ENCODE results near the gene PRDM15.

PRDM15 gene

GRCh38 chr21:41873426-41873825 is 5.7 kb downstream of the PRDM15 start:
- Histone ChIP-seq H3K36me3 (replicated peaks) (no peaks in the 10 kb centered on the region), H3K27me3 (ENCODE audit: low read depth) (no peaks in the 10 kb centered on the region), H3K4me1 (peaks cover 6% of the 10 kb centered on the region; the same call in 1 of the 2 replicates), H3K4me3 (no peak overlapping the region), H3K9me3 (no peaks in the 10 kb centered on the region)
- in situ Hi-C loops (cut with MboI; ENCODE audit: low sequenced_read_pairs) = no loop called here
- DNase-seq (ENCODE audit: low spot score in 2 of 2) = no peak

GRCh38 chr21:41873005-41873404 is 6.1 kb downstream of the PRDM15 start:
- no peaks in the 10 kb centered on the region for H3K36me3 ChIP-seq (replicated peaks)
- H3K4me3 ChIP-seq = no peak overlapping the region
- H3K27me3 ChIP-seq (ENCODE audit: low read depth) = no peaks in the 10 kb centered on the region
- in situ Hi-C loops (cut with MboI; ENCODE audit: low sequenced_read_pairs) = no loop called here
- DNase-seq (ENCODE audit: low spot score in 2 of 2) = no peak
- H3K4me1 ChIP-seq = peaks cover 6% of the 10 kb centered on the region; the same call in 1 of the 2 replicates
- no peaks in the 10 kb centered on the region for H3K9me3 ChIP-seq

GRCh38 chr21:41871293-41872030 is 7.7 kb downstream of the PRDM15 start:
- Histone ChIP-seq H3K4me3 (no peak overlapping the region), H3K27me3 (ENCODE audit: low read depth) (no peaks in the 10 kb centered on the region), H3K9me3 (no peaks in the 10 kb centered on the region), H3K36me3 (replicated peaks) (no peaks in the 10 kb centered on the region), H3K4me1 (no peaks in the 10 kb centered on the region)
- no peak for DNase-seq (ENCODE audit: low spot score in 2 of 2)
- in situ Hi-C loops (cut with MboI; ENCODE audit: low sequenced_read_pairs) = no loop called here

GRCh38 chr21:41869771-41870170 is 9.4 kb downstream of the PRDM15 start:
- Histone ChIP-seq H3K36me3 (replicated peaks) (no peaks in the 10 kb centered on the region), H3K9me3 (no peaks in the 10 kb centered on the region), H3K4me3 (no peak overlapping the region), H3K4me1 (no peaks in the 10 kb centered on the region), H3K27me3 (ENCODE audit: low read depth) (no peaks in the 10 kb centered on the region)
- DNase-seq (ENCODE audit: low spot score in 2 of 2) = no peak
- in situ Hi-C loops (cut with MboI; ENCODE audit: low sequenced_read_pairs) = no loop called here

GRCh38 chr21:41868062-41868710 is 11.0 kb downstream of the PRDM15 start:
- DNase-seq (ENCODE audit: low spot score in 2 of 2) = no peak
- no peaks in the 10 kb centered on the region for H3K27me3 ChIP-seq (ENCODE audit: low read depth)
- H3K4me3 ChIP-seq = no peak overlapping the region
- no peaks in the 10 kb centered on the region for H3K36me3 ChIP-seq (replicated peaks)
- H3K4me1 ChIP-seq = no peaks in the 10 kb centered on the region
- in situ Hi-C loops (cut with MboI; ENCODE audit: low sequenced_read_pairs) = no loop called here
- no peaks in the 10 kb centered on the region for H3K9me3 ChIP-seq

GRCh38 chr21:41867313-41867712 is 11.8 kb downstream of the PRDM15 start:
- Histone ChIP-seq H3K27me3 (ENCODE audit: low read depth) (no peaks in the 10 kb centered on the region), H3K36me3 (replicated peaks) (no peaks in the 10 kb centered on the region), H3K4me1 (no peaks in the 10 kb centered on the region), H3K4me3 (no peak overlapping the region), H3K9me3 (no peaks in the 10 kb centered on the region)
- in situ Hi-C loops (cut with MboI; ENCODE audit: low sequenced_read_pairs) = no loop called here
- DNase-seq (ENCODE audit: low spot score in 2 of 2) = no peak

GRCh38 chr21:41866274-41866809 is 12.8 kb downstream of the PRDM15 start:
- Histone ChIP-seq H3K4me3 (no peak overlapping the region), H3K36me3 (replicated peaks) (no peaks in the 10 kb centered on the region), H3K4me1 (no peaks in the 10 kb centered on the region), H3K27me3 (ENCODE audit: low read depth) (no peaks in the 10 kb centered on the region), H3K9me3 (no peaks in the 10 kb centered on the region)
- no peak for DNase-seq (ENCODE audit: low spot score in 2 of 2)
- in situ Hi-C loops (cut with MboI; ENCODE audit: low sequenced_read_pairs) = no loop called here

GRCh38 chr21:41865002-41865777 is 14.0 kb downstream of the PRDM15 start:
- no peak overlapping the region for H3K4me3 ChIP-seq
- H3K4me1 ChIP-seq = no peaks in the 10 kb centered on the region
- H3K27me3 ChIP-seq (ENCODE audit: low read depth) = no peaks in the 10 kb centered on the region
- DNase-seq (ENCODE audit: low spot score in 2 of 2) = no peak
- in situ Hi-C loops (cut with MboI; ENCODE audit: low sequenced_read_pairs) = no loop called here
- no peaks in the 10 kb centered on the region for H3K9me3 ChIP-seq
- H3K36me3 ChIP-seq (replicated peaks) = no peaks in the 10 kb centered on the region

GRCh38 chr21:41864311-41865001 is 14.7 kb downstream of the PRDM15 start:
- H3K4me3 ChIP-seq = no peak overlapping the region
- DNase-seq (ENCODE audit: low spot score in 2 of 2) = no peak
- H3K9me3 ChIP-seq = no peaks in the 10 kb centered on the region
- H3K36me3 ChIP-seq (replicated peaks) = no peaks in the 10 kb centered on the region
- H3K4me1 ChIP-seq = no peaks in the 10 kb centered on the region
- no peaks in the 10 kb centered on the region for H3K27me3 ChIP-seq (ENCODE audit: low read depth)
- in situ Hi-C loops (cut with MboI; ENCODE audit: low sequenced_read_pairs) = no loop called here

- no peaks in the 10 kb centered on the region for H3K27me3 ChIP-seq (ENCODE audit: low read depth)
- DNase-seq (ENCODE audit: low spot score in 2 of 2) = no peak
- H3K36me3 ChIP-seq (replicated peaks) = no peaks in the 10 kb centered on the region
- H3K4me1 ChIP-seq = no peaks in the 10 kb centered on the region
- no peak overlapping the region for H3K4me3 ChIP-seq
- in situ Hi-C loops (cut with MboI; ENCODE audit: low sequenced_read_pairs) = no loop called here
- H3K9me3 ChIP-seq = no peaks in the 10 kb centered on the region
Measured at GRCh38 chr21:41863439-41863740, 15.8 kb downstream of the PRDM15 start.

- H3K9me3 ChIP-seq = no peaks in the 10 kb centered on the region
Measured at GRCh38 chr21:41861987-41862386, 17.2 kb downstream of the PRDM15 start.

GRCh38 chr21:41861255-41861654 is 17.9 kb downstream of the PRDM15 start:
- H3K36me3 ChIP-seq (replicated peaks) = no peaks in the 10 kb centered on the region; the same call in 1 of the 2 replicates
- no peaks in the 10 kb centered on the region for H3K9me3 ChIP-seq
- in situ Hi-C loops (cut with MboI; ENCODE audit: low sequenced_read_pairs) = no loop called here
- no peak overlapping the region for H3K4me3 ChIP-seq
- H3K27me3 ChIP-seq (ENCODE audit: low read depth) = no peaks in the 10 kb centered on the region
- no peak for DNase-seq (ENCODE audit: low spot score in 2 of 2)
- no peaks in the 10 kb centered on the region for H3K4me1 ChIP-seq

More at GRCh38 chr21:41861987-41862386, 17.2 kb downstream of the PRDM15 start:
- DNase-seq (ENCODE audit: low spot score in 2 of 2) = no peak
- in situ Hi-C loops (cut with MboI; ENCODE audit: low sequenced_read_pairs) = no loop called here
- Histone ChIP-seq H3K27me3 (ENCODE audit: low read depth) (no peaks in the 10 kb centered on the region), H3K4me1 (no peaks in the 10 kb centered on the region), H3K36me3 (replicated peaks) (no peaks in the 10 kb centered on the region; the same call in 1 of the 2 replicates), H3K4me3 (no peak overlapping the region)

- no peak for DNase-seq (ENCODE audit: low spot score in 2 of 2)
- no peaks in the 10 kb centered on the region for H3K9me3 ChIP-seq
- H3K4me1 ChIP-seq = no peaks in the 10 kb centered on the region
- H3K4me3 ChIP-seq = no peak overlapping the region
- in situ Hi-C loops (cut with MboI; ENCODE audit: low sequenced_read_pairs) = no loop called here
- no peaks in the 10 kb centered on the region for H3K27me3 ChIP-seq (ENCODE audit: low read depth)
- H3K36me3 ChIP-seq (replicated peaks) = no peaks in the 10 kb centered on the region; the same call in none of the 2 replicates
Measured at GRCh38 chr21:41859297-41859980, 19.7 kb downstream of the PRDM15 start.
